H9 (cell line): ENCODE data around the gene PRAMEF20. TPM values are rescaled to one million over a fixed set of nuclear protein-coding genes. Genes with fewer than 3 reads are reported as not detected.

Source experiments
- DNase-seq: peaks from one replicate; pipeline ENCODE4 v3.0.0-alpha.2; 2017
- H2AFZ ChIP-seq: one replicate; pipeline ENCODE4 v1.6.1; 2013; ENCODE audit warnings: mild to moderate bottlenecking, low read length, control low read depth, moderate library complexity
- H2AK5ac ChIP-seq: 2 replicates; pipeline ENCODE4 v1.6.1; 2013; ENCODE audit warnings: low read length, control low read depth, mixed read lengths; ENCODE audit not compliant: insufficient read length
- H2BK120ac ChIP-seq: one replicate; pipeline ENCODE4 v1.6.1; 2013; ENCODE audit warnings: low read depth, mild to moderate bottlenecking, low read length, control low read depth, inconsistent platforms; ENCODE audit not compliant: poor library complexity, severe bottlenecking
- H2BK12ac ChIP-seq: 2 replicates; pipeline ENCODE4 v1.6.1; 2013; ENCODE audit warnings: low read length, control low read depth, mixed read lengths, low read depth; ENCODE audit not compliant: insufficient read length
- H2BK15ac ChIP-seq: 2 replicates; pipeline ENCODE4 v1.6.1; 2013; ENCODE audit warnings: low read depth, low read length, control low read depth
- H2BK20ac ChIP-seq: one replicate; pipeline ENCODE4 v1.6.1; 2013; ENCODE audit warnings: low read depth, mild to moderate bottlenecking, low read length, control low read depth, inconsistent platforms; ENCODE audit not compliant: poor library complexity, severe bottlenecking
- H2BK5ac ChIP-seq: 2 replicates; pipeline ENCODE4 v1.6.1; 2013; ENCODE audit warnings: low read length, control low read depth, mixed read lengths; ENCODE audit not compliant: insufficient read length
- H3K14ac ChIP-seq: 2 replicates; pipeline ENCODE4 v1.6.1; 2013; ENCODE audit warnings: low read length, control low read depth; ENCODE audit not compliant: insufficient read depth
- H3K18ac ChIP-seq: 2 replicates; pipeline ENCODE4 v1.6.1; 2013; ENCODE audit warnings: low read depth, mild to moderate bottlenecking, mixed read lengths, low read length, control low read depth; ENCODE audit not compliant: insufficient read length
- H3K23ac ChIP-seq: 2 replicates; pipeline ENCODE4 v1.6.1; 2013; ENCODE audit warnings: low read length, control low read depth, mixed read lengths, low read depth; ENCODE audit not compliant: insufficient read length
- H3K23me2 ChIP-seq: 2 replicates; pipeline ENCODE4 v1.6.1; 2013; ENCODE audit warnings: low read depth, mild to moderate bottlenecking, mixed read lengths, low read length, control low read depth; ENCODE audit not compliant: insufficient read length, poor library complexity, severe bottlenecking
- H3K27ac ChIP-seq: 2 replicates; pipeline ENCODE4 v1.5.1; 2013; ENCODE audit warnings: low read length, control low read depth, mixed read lengths, low read depth; ENCODE audit not compliant: insufficient read length
- H3K27me3 ChIP-seq: 2 replicates; pipeline ENCODE4 v1.6.1; 2013; ENCODE audit warnings: low read length, control low read depth, inconsistent platforms; ENCODE audit not compliant: insufficient read depth
- H3K4ac ChIP-seq: 2 replicates; pipeline ENCODE4 v1.6.1; 2013; ENCODE audit warnings: low read depth, mild to moderate bottlenecking, control low read depth, inconsistent platforms, low read length, moderate library complexity
- H3K4me1 ChIP-seq: 2 replicates; pipeline ENCODE4 v1.6.1; 2013; ENCODE audit warnings: low read length, control low read depth, inconsistent platforms; ENCODE audit not compliant: insufficient read depth
- H3K4me2 ChIP-seq: 2 replicates; pipeline ENCODE4 v1.6.1; 2013; ENCODE audit warnings: low read length, control low read depth, mixed read lengths; ENCODE audit not compliant: insufficient read length, insufficient read depth
- H3K56ac ChIP-seq: 2 replicates; pipeline ENCODE4 v1.6.1; 2013; ENCODE audit warnings: low read depth, mild to moderate bottlenecking, mixed read lengths, low read length, control low read depth; ENCODE audit not compliant: insufficient read length
- H3K79me1 ChIP-seq: 2 replicates; pipeline ENCODE4 v1.6.1; 2013; ENCODE audit warnings: low read depth, mild to moderate bottlenecking, moderate library complexity, low read length, control low read depth, inconsistent platforms; ENCODE audit not compliant: insufficient read depth, poor library complexity, severe bottlenecking
- H3K79me2 ChIP-seq: 2 replicates; pipeline ENCODE4 v1.6.1; 2013; ENCODE audit warnings: low read length, control low read depth, inconsistent platforms; ENCODE audit not compliant: insufficient read depth
- H3K9ac ChIP-seq: 2 replicates; pipeline ENCODE4 v1.6.1; 2013; ENCODE audit warnings: low read length, control low read depth, mixed read lengths; ENCODE audit not compliant: insufficient read length; ENCODE audit errors: extremely low read depth
- H3K9me3 ChIP-seq: one replicate; pipeline ENCODE4 v1.6.1; 2013; ENCODE audit warnings: low read depth, low read length, inconsistent platforms; ENCODE audit not compliant: control insufficient read depth
- H3T11ph ChIP-seq: one replicate; pipeline ENCODE4 v1.6.1; 2013; ENCODE audit warnings: mild to moderate bottlenecking, low read length, control low read depth, inconsistent platforms
- H4K20me1 ChIP-seq: one replicate; pipeline ENCODE4 v1.6.1; 2013; ENCODE audit not compliant: control insufficient read depth, insufficient read length, insufficient read depth
- H4K5ac ChIP-seq: 2 replicates; pipeline ENCODE4 v1.6.1; 2013; ENCODE audit warnings: low read depth, mild to moderate bottlenecking, mixed read lengths, low read length, control low read depth; ENCODE audit not compliant: insufficient read length
- H4K8ac ChIP-seq: replicated peaks from 2 replicates; pipeline ENCODE4 v1.6.1; 2013; ENCODE audit warnings: low read length, control low read depth, mixed read lengths, low read depth; ENCODE audit not compliant: insufficient read length
- H4K91ac ChIP-seq: 2 replicates; pipeline ENCODE4 v1.6.1; 2013; ENCODE audit warnings: low read depth, mild to moderate bottlenecking, moderate library complexity, mixed read lengths, low read length, control low read depth; ENCODE audit not compliant: insufficient read length
- H3K27ac Mint-ChIP-seq, 3 experiments: 2 replicates in 2 of 3; 3 replicates in 1 of 3; pipeline ENCODE4 v1.8.0; 2020 to 2021; ENCODE audit warnings: mixed read lengths in 3 of 3, mild to moderate bottlenecking in 1 of 3, moderate library complexity in 1 of 3
- H3K27me3 Mint-ChIP-seq: 2 replicates; pipeline ENCODE4 v1.8.0; 2021; ENCODE audit warnings: low read depth, mild to moderate bottlenecking, moderate library complexity, mixed read lengths
- H3K36me3 Mint-ChIP-seq, 3 experiments: 2 replicates in 2 of 3; 3 replicates in 1 of 3; pipeline ENCODE4 v1.8.0; 2020 to 2021; ENCODE audit warnings: low read depth in 3 of 3, mixed read lengths in 3 of 3; ENCODE audit not compliant: insufficient read depth in 1 of 3
- H3K4me1 Mint-ChIP-seq, 2 experiments: 2 replicates each; pipeline ENCODE4 v1.8.0; 2020; ENCODE audit warnings: mixed read lengths in 2 of 2
- H3K4me3 Mint-ChIP-seq, 2 experiments: 2 replicates in 1 of 2; 3 replicates in 1 of 2; pipeline ENCODE4 v1.8.0; 2020 to 2021; ENCODE audit warnings: mild to moderate bottlenecking in 2 of 2, mixed read lengths in 2 of 2, moderate library complexity in 1 of 2
- H3K9me3 Mint-ChIP-seq, 2 experiments: 2 replicates in 1 of 2; 3 replicates in 1 of 2; pipeline ENCODE4 v1.8.0; 2020; ENCODE audit warnings: mild to moderate bottlenecking in 2 of 2, mixed read lengths in 2 of 2, moderate library complexity in 1 of 2
- CTCF ChIP-seq: fragments of 200-600 bp; sonication (generic); conservative IDR thresholded peaks from 3 replicates; pipeline ENCODE4 v1.8.0; 2021; ENCODE audit warnings: antibody characterized with exemption, mild to moderate bottlenecking
- WGBS: extraction: QIAGEN DNeasy Blood & Tissue Kit; methylation state at CpG from one replicate; pipeline ENCODE4 v1.1.7; 2013; ENCODE audit warnings: missing lambda C conversion rate, low lambda C conversion rate, mixed read lengths; ENCODE audit not compliant: insufficient read length; ENCODE audit errors: extremely low coverage; 5-methylcytosine and 5-hydroxymethylcytosine counted together
- total RNA-seq: library from RNA; stranded (reverse); gene quantifications from 2 replicates; pipeline ENCODE4 v1.2.1, GENCODE V29; 2021

Gene PRAMEF20
- total RNA-seq, 1 experiment from 2014 or later, result not detected

DNA sequence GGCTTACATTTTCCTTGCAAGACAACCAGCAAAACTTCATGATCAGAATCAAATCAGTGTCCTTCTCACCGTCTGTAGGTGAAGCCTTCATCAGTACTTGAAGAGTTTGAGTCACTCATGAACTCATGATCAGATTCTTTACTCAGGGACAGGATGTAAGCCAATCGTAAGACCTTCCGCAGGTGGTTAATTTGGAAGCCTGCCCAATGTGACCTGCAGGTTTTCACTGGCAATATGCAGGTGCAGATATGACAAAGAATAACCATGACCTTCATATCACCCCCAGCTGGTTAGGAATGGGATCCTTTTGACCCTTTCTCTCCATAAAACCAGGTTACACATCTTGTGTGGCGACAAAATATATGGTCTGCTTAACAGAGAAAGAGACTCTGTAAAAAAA, 2.4 kb upstream of the PRAMEF20 start:
- H4K20me1 ChIP-seq, result no peaks in the 10 kb centered on the region
- H3K79me1 ChIP-seq, result no peaks in the 10 kb centered on the region
- H3K9ac ChIP-seq, result no peak overlapping the region
- no peak for TF ChIP-seq CTCF
- no peak overlapping the region for H4K8ac ChIP-seq
- peaks cover 53% of the 10 kb centered on the region for H3K9me3 ChIP-seq
- Mint-ChIP-seq H3K27me3 (peaks cover 2% of the 10 kb centered on the region), H3K9me3 (peaks cover 73 to 90% of the 10 kb centered on the region in 2 experiments), H3K4me3 (no peak overlapping the region), H3K27ac (no peak overlapping the region), H3K36me3 (peaks cover 0 to 24% (median 9%) of the 10 kb centered on the region in 3 experiments; a peak in 5 of 7 replicates), H3K4me1 (no peaks in the 10 kb centered on the region)
- DNase-seq, result no peak
- no peak overlapping the region for H3K4me2 ChIP-seq
- H3K4me1 ChIP-seq, result no peaks in the 10 kb centered on the region
- no peak overlapping the region for H2BK5ac ChIP-seq
- no peak overlapping the region for H2AK5ac ChIP-seq
- H2BK12ac ChIP-seq, result no peak overlapping the region
- H3K14ac ChIP-seq, result no peak overlapping the region
- no peak overlapping the region for H3K23ac ChIP-seq
- no peak overlapping the region for H3K27ac ChIP-seq
- no peak overlapping the region for H3T11ph ChIP-seq
- H4K91ac ChIP-seq, result no peak overlapping the region
- no CpG with 5 or more reads among the region's 4 CpGs for WGBS
- no peaks in the 10 kb centered on the region for H3K23me2 ChIP-seq
- H3K79me2 ChIP-seq, result no peaks in the 10 kb centered on the region
- H4K5ac ChIP-seq, result no peak overlapping the region
- no peak overlapping the region for H3K18ac ChIP-seq
- no peak overlapping the region for H2AFZ ChIP-seq
- no peaks in the 10 kb centered on the region for H3K27me3 ChIP-seq
- no peak overlapping the region for H2BK20ac ChIP-seq
- H3K4ac ChIP-seq, result no peak overlapping the region
- H2BK15ac ChIP-seq, result no peak overlapping the region
- H3K56ac ChIP-seq, result no peak overlapping the region
- H2BK120ac ChIP-seq, result no peak overlapping the region
